ENCODE measurements around the gene SYNE4. TPM values are rescaled to one million over a fixed set of nuclear protein-coding genes. Genes with fewer than 3 reads are reported as not detected.
A peak's percentile ranks its signal among the peaks of the same experiment; 100 is the strongest.

SYNE4 gene
- total RNA-seq, 1 donor, result under 0.01 TPM

- Histone ChIP-seq H3K27ac (ENCODE audit: low read depth, low read length) (no peak overlapping the region), H3K27me3 (ENCODE audit: insufficient read depth, low read length) (no peaks in the 10 kb centered on the region)
- TF ChIP-seq CTCF (IDR thresholded peaks at IDR 0.05; ENCODE audit: extremely low read depth, low read depth, low read length), result peak; percentile 28
Observed at GRCh38 chr19:36030264-36031148, 21.9 kb upstream of the SYNE4 start.

GRCh38 chr19:36028313-36029041, 19.9 kb upstream of the SYNE4 start:
- H2AFZ ChIP-seq (ENCODE audit: low read length), result no peak overlapping the region
- no peak overlapping the region for H3K4me2 ChIP-seq (ENCODE audit: insufficient read depth, low read length)
- no peaks in the 10 kb centered on the region for H3K27me3 ChIP-seq (ENCODE audit: insufficient read depth, low read length)
- no peak for DNase-seq (ENCODE audit: insufficient read length, low spot score, missing footprints)
- H4K20me1 ChIP-seq (ENCODE audit: insufficient read depth, low read length), result peaks cover 3% of the 10 kb centered on the region
- no peak overlapping the region for H3K4me3 ChIP-seq (ENCODE audit: insufficient read depth, low read length)
- TF ChIP-seq CTCF (IDR thresholded peaks at IDR 0.05; ENCODE audit: extremely low read depth, low read depth, low read length), result no peak
- H3K9me3 ChIP-seq (ENCODE audit: low read depth, low read length), result no peaks in the 10 kb centered on the region
- H3K27ac ChIP-seq (ENCODE audit: low read depth, low read length), result no peak overlapping the region
- H3K36me3 ChIP-seq (ENCODE audit: insufficient read depth, low read length), result peaks cover 22% of the 10 kb centered on the region
- peaks cover 2% of the 10 kb centered on the region for H3K79me2 ChIP-seq (ENCODE audit: insufficient read depth, low read length)
- H3K4me1 ChIP-seq (ENCODE audit: insufficient read depth, low read length), result peaks cover 8% of the 10 kb centered on the region

More at GRCh38 chr19:36030264-36031148, 21.9 kb upstream of the SYNE4 start:
- peaks cover 2% of the 10 kb centered on the region for H3K79me2 ChIP-seq (ENCODE audit: insufficient read depth, low read length)
- peaks cover 3% of the 10 kb centered on the region for H4K20me1 ChIP-seq (ENCODE audit: insufficient read depth, low read length)
- peak; percentile 92 for DNase-seq (ENCODE audit: insufficient read length, low spot score, missing footprints)
- H2AFZ ChIP-seq (ENCODE audit: low read length), result no peak overlapping the region
- H3K36me3 ChIP-seq (ENCODE audit: insufficient read depth, low read length), result peaks cover 16% of the 10 kb centered on the region
- peaks cover 8% of the 10 kb centered on the region for H3K4me1 ChIP-seq (ENCODE audit: insufficient read depth, low read length)
- no peak overlapping the region for H3K4me2 ChIP-seq (ENCODE audit: insufficient read depth, low read length)
- H3K9me3 ChIP-seq (ENCODE audit: low read depth, low read length), result no peaks in the 10 kb centered on the region
- no peak overlapping the region for H3K4me3 ChIP-seq (ENCODE audit: insufficient read depth, low read length)

GRCh38 chr19:36027696-36028095, 19.1 kb upstream of the SYNE4 start:
- no peak overlapping the region for H3K27ac ChIP-seq (ENCODE audit: low read depth, low read length)
- peaks cover 2% of the 10 kb centered on the region for H3K79me2 ChIP-seq (ENCODE audit: insufficient read depth, low read length)
- H3K36me3 ChIP-seq (ENCODE audit: insufficient read depth, low read length), result peaks cover 27% of the 10 kb centered on the region
- no peak overlapping the region for H2AFZ ChIP-seq (ENCODE audit: low read length)
- H3K27me3 ChIP-seq (ENCODE audit: insufficient read depth, low read length), result no peaks in the 10 kb centered on the region
- H3K4me3 ChIP-seq (ENCODE audit: insufficient read depth, low read length), result no peak overlapping the region
- no peaks in the 10 kb centered on the region for H3K9me3 ChIP-seq (ENCODE audit: low read depth, low read length)
- H3K4me2 ChIP-seq (ENCODE audit: insufficient read depth, low read length), result no peak overlapping the region
- TF ChIP-seq CTCF (IDR thresholded peaks at IDR 0.05; ENCODE audit: extremely low read depth, low read depth, low read length), result no peak
- DNase-seq (ENCODE audit: insufficient read length, low spot score, missing footprints), result no peak
- peaks cover 3% of the 10 kb centered on the region for H4K20me1 ChIP-seq (ENCODE audit: insufficient read depth, low read length)
- H3K4me1 ChIP-seq (ENCODE audit: insufficient read depth, low read length), result peaks cover 4% of the 10 kb centered on the region
